ENCODE measurements around the gene SLC6A8.
"Not testable (repeated sequence)": the region's sequence is repeated elsewhere in the genome, so short reads cannot be mapped to it uniquely, and the experiment has no call there.

SLC6A8 gene

GRCh38 chrX:153688911-153689590, 1.3 kb downstream of the SLC6A8 start:
- no peak for DNase-seq (ENCODE audit: low read depth, low spot score)
- H3K36me3 ChIP-seq (ENCODE audit: insufficient read depth, low read length) = peaks cover 3% of the 10 kb centered on the region; the same call in 1 of the 2 replicates
- H3K9ac ChIP-seq (ENCODE audit: insufficient read length) = no peak overlapping the region
- H3K4me3 ChIP-seq = peak overlapping the region; percentile 73
- H3K27ac ChIP-seq = no peak overlapping the region
- no peaks in the 10 kb centered on the region for H3K9me3 ChIP-seq (ENCODE audit: low read depth, low read length)
- no peak for TF ChIP-seq EZH2 (IDR thresholded peaks at IDR 0.05)

GRCh38 chrX:153689654-153690465, 2.1 kb downstream of the SLC6A8 start:
- TF ChIP-seq EZH2 (IDR thresholded peaks at IDR 0.05) (no peak), FOXP2 (optimal IDR thresholded peaks at IDR 0.05; ENCODE audit: control extremely low read depth, extremely low read length, insufficient read depth) (no peak), POLR2AphosphoS5 (IDR thresholded peaks at IDR 0.05; ENCODE audit: borderline replicate concordance, low read depth, low read length) (no peak)
- H3K9me3 ChIP-seq (ENCODE audit: low read depth, low read length) = no peaks in the 10 kb centered on the region
- no peak for DNase-seq (ENCODE audit: low read depth, low spot score)
- peaks cover 3% of the 10 kb centered on the region; the same call in 1 of the 2 replicates for H3K36me3 ChIP-seq (ENCODE audit: insufficient read depth, low read length)
- H3K27ac ChIP-seq = no peak overlapping the region
- no peak overlapping the region for H3K9ac ChIP-seq (ENCODE audit: insufficient read length)
- H3K4me3 ChIP-seq = peak overlapping the region; percentile 54

- TF ChIP-seq EZH2 (IDR thresholded peaks at IDR 0.05) (no peak), POLR2AphosphoS5 (IDR thresholded peaks at IDR 0.05; ENCODE audit: borderline replicate concordance, low read depth, low read length) (no peak), FOXP2 (optimal IDR thresholded peaks at IDR 0.05; ENCODE audit: control extremely low read depth, extremely low read length, insufficient read depth) (no peak)
- Histone ChIP-seq H3K27ac (no peak overlapping the region), H3K9ac (ENCODE audit: insufficient read length) (no peak overlapping the region), H3K36me3 (ENCODE audit: insufficient read depth, low read length) (peaks cover 3% of the 10 kb centered on the region; the same call in 1 of the 2 replicates), H3K9me3 (ENCODE audit: low read depth, low read length) (no peaks in the 10 kb centered on the region), H3K4me3 (no peak overlapping the region)
- no peak for DNase-seq (ENCODE audit: low read depth, low spot score)
Measured at GRCh38 chrX:153690466-153690865, 2.7 kb downstream of the SLC6A8 start.

- not testable (repeated sequence) for H3K27ac ChIP-seq; H3K4me3 ChIP-seq; H3K9me3 ChIP-seq (ENCODE audit: low read depth, low read length); DNase-seq (ENCODE audit: low read depth, low spot score); H3K36me3 ChIP-seq (ENCODE audit: insufficient read depth, low read length); H3K9ac ChIP-seq (ENCODE audit: insufficient read length)
Measured at GRCh38 chrX:153691032-153691827, 3.5 kb downstream of the SLC6A8 start.

- DNase-seq (ENCODE audit: low read depth, low spot score) = no peak
- H3K4me3 ChIP-seq = no peak overlapping the region
- no peak for TF ChIP-seq FOXP2 (optimal IDR thresholded peaks at IDR 0.05; ENCODE audit: control extremely low read depth, extremely low read length, insufficient read depth)
- no peak for TF ChIP-seq EZH2 (IDR thresholded peaks at IDR 0.05)
- no peak for TF ChIP-seq POLR2AphosphoS5 (IDR thresholded peaks at IDR 0.05; ENCODE audit: borderline replicate concordance, low read depth, low read length)
- peaks cover 3% of the 10 kb centered on the region; the same call in 1 of the 2 replicates for H3K36me3 ChIP-seq (ENCODE audit: insufficient read depth, low read length)
- no peak overlapping the region for H3K9ac ChIP-seq (ENCODE audit: insufficient read length)
- H3K27ac ChIP-seq = no peak overlapping the region
- H3K9me3 ChIP-seq (ENCODE audit: low read depth, low read length) = no peaks in the 10 kb centered on the region
Measured at GRCh38 chrX:153692003-153692402, 4.3 kb downstream of the SLC6A8 start.

- no peak for DNase-seq (ENCODE audit: low read depth, low spot score)
- peaks cover 3% of the 10 kb centered on the region; the same call in 1 of the 2 replicates for H3K36me3 ChIP-seq (ENCODE audit: insufficient read depth, low read length)
Measured at GRCh38 chrX:153692611-153693156, 5.0 kb downstream of the SLC6A8 start.

GRCh38 chrX:153693216-153694086, 5.7 kb downstream of the SLC6A8 start:
- no peak overlapping the region for H3K9ac ChIP-seq (ENCODE audit: insufficient read length)
- H3K9me3 ChIP-seq (ENCODE audit: low read depth, low read length) = no peaks in the 10 kb centered on the region
- TF ChIP-seq POLR2AphosphoS5 (IDR thresholded peaks at IDR 0.05; ENCODE audit: borderline replicate concordance, low read depth, low read length) (no peak), FOXP2 (optimal IDR thresholded peaks at IDR 0.05; ENCODE audit: control extremely low read depth, extremely low read length, insufficient read depth) (no peak), EZH2 (IDR thresholded peaks at IDR 0.05) (no peak)
- H3K27ac ChIP-seq = no peak overlapping the region
- DNase-seq (ENCODE audit: low read depth, low spot score) = no peak
- H3K4me3 ChIP-seq = no peak overlapping the region
- peaks cover 3% of the 10 kb centered on the region; the same call in 1 of the 2 replicates for H3K36me3 ChIP-seq (ENCODE audit: insufficient read depth, low read length)

More at GRCh38 chrX:153692611-153693156, 5.0 kb downstream of the SLC6A8 start:
- Histone ChIP-seq H3K27ac (no peak overlapping the region), H3K9ac (ENCODE audit: insufficient read length) (no peak overlapping the region), H3K9me3 (ENCODE audit: low read depth, low read length) (no peaks in the 10 kb centered on the region), H3K4me3 (no peak overlapping the region)
- TF ChIP-seq EZH2 (IDR thresholded peaks at IDR 0.05) = no peak
- TF ChIP-seq POLR2AphosphoS5 (IDR thresholded peaks at IDR 0.05; ENCODE audit: borderline replicate concordance, low read depth, low read length) = no peak
- TF ChIP-seq FOXP2 (optimal IDR thresholded peaks at IDR 0.05; ENCODE audit: control extremely low read depth, extremely low read length, insufficient read depth) = no peak

- not testable (repeated sequence) for H3K36me3 ChIP-seq (ENCODE audit: insufficient read depth, low read length); H3K9me3 ChIP-seq (ENCODE audit: low read depth, low read length); H3K4me3 ChIP-seq; H3K27ac ChIP-seq; DNase-seq (ENCODE audit: low read depth, low spot score); H3K9ac ChIP-seq (ENCODE audit: insufficient read length)
Measured at GRCh38 chrX:153694256-153694655, 6.5 kb downstream of the SLC6A8 start.

Measured in SK-N-MC (cell line).